IMR-90 (cell line): Measurements from ENCODE around the gene TENM3. TPM values are rescaled to one million over a fixed set of nuclear protein-coding genes. Genes with fewer than 3 reads are reported as not detected.
A peak's percentile ranks its signal among the peaks of the same experiment; 100 is the strongest.

ENCODE experiments used
- ATAC-seq: fragments of 200-7000 bp; cut with Tn5 transposase; 2 replicates; pipeline ENCODE4 v1.9.1; 2020; ENCODE audit warnings: low read depth, mild to moderate bottlenecking, moderate library complexity
- BruUV-seq: library from RNA; stranded (reverse); fragments of 400-500 nt; replicated peaks from 2 replicates; lab custom pipeline; 2021; lab: Mats Ljungman, UMichigan
- CTCF ChIA-PET: fragments of 300-600 bp; formaldehyde crosslinking; extraction: SDS; loops from one replicate; lab custom pipeline; 2021; ENCODE audit warnings: antibody characterized with exemption; lab: Yijun Ruan, JAX
- POLR2A ChIA-PET: fragments of 300-600 bp; sonication (Branson Sonifier 250); formaldehyde crosslinking; loops from one replicate; lab custom pipeline; 2022; ENCODE audit warnings: antibody characterized with exemption; ENCODE audit not compliant: unreplicated experiment; lab: Charles Lee
- DNase-seq: peaks from one replicate; pipeline ENCODE4 v3.0.0; 2013
- H2AFZ ChIP-seq: replicated peaks from 2 replicates; pipeline ENCODE3; 2013; ENCODE audit warnings: low read length, mild to moderate bottlenecking; ENCODE audit not compliant: poor library complexity
- H2AK5ac ChIP-seq: 2 replicates; pipeline ENCODE4 v1.6.1; 2013; ENCODE audit warnings: low read depth, low read length, inconsistent platforms
- H2AK9ac ChIP-seq: replicated peaks from 2 replicates; pipeline ENCODE3; 2013; ENCODE audit warnings: mild to moderate bottlenecking, low read depth, low read length, moderate library complexity; ENCODE audit not compliant: poor library complexity
- H2BK120ac ChIP-seq: 2 replicates; pipeline ENCODE4 v1.6.1; 2013; ENCODE audit warnings: low read depth, low read length, inconsistent platforms
- H2BK15ac ChIP-seq: 3 replicates; pipeline ENCODE4 v1.6.1; 2013; ENCODE audit warnings: low read depth, low read length, inconsistent platforms
- H2BK20ac ChIP-seq: 2 replicates; pipeline ENCODE4 v1.6.1; 2013; ENCODE audit warnings: low read depth, mild to moderate bottlenecking, inconsistent platforms, low read length, moderate library complexity
- H2BK5ac ChIP-seq: 2 replicates; pipeline ENCODE4 v1.6.1; 2013; ENCODE audit warnings: mild to moderate bottlenecking, low read depth, low read length, inconsistent platforms; ENCODE audit not compliant: poor library complexity, severe bottlenecking
- H3K14ac ChIP-seq: replicated peaks from 2 replicates; pipeline ENCODE4 v1.6.1; 2013; ENCODE audit warnings: low read depth, low read length, inconsistent platforms
- H3K18ac ChIP-seq: 2 replicates; pipeline ENCODE4 v1.6.1; 2013; ENCODE audit warnings: low read depth, low read length, control low read depth
- H3K23ac ChIP-seq: 2 replicates; pipeline ENCODE4 v1.6.1; 2013; ENCODE audit warnings: low read depth, low read length, inconsistent platforms
- H3K27ac ChIP-seq: 2 replicates; pipeline ENCODE4 v1.5.1; 2013; ENCODE audit warnings: mild to moderate bottlenecking, control low read depth, low read length; ENCODE audit not compliant: insufficient read depth
- H3K27me3 ChIP-seq: 2 replicates; pipeline ENCODE4 v1.6.1; 2013; ENCODE audit warnings: low read length; ENCODE audit not compliant: control insufficient read depth, insufficient read depth
- H3K36me3 ChIP-seq: 2 replicates; pipeline ENCODE4 v1.6.1; 2013; ENCODE audit warnings: low read length, mixed read lengths; ENCODE audit not compliant: control insufficient read depth, insufficient read depth
- H3K4ac ChIP-seq: 2 replicates; pipeline ENCODE4 v1.6.1; 2013; ENCODE audit warnings: low read depth, low read length, inconsistent platforms
- H3K4me1 ChIP-seq: 2 replicates; pipeline ENCODE4 v1.6.1; 2013; ENCODE audit warnings: low read length, mixed read lengths; ENCODE audit not compliant: control insufficient read depth, insufficient read depth
- H3K4me2 ChIP-seq: 2 replicates; pipeline ENCODE4 v1.6.1; 2013; ENCODE audit warnings: low read depth, mild to moderate bottlenecking, control low read depth, low read length, moderate library complexity
- H3K4me3 ChIP-seq: 2 replicates; pipeline ENCODE4 v1.5.1; 2013; ENCODE audit warnings: low read depth, mild to moderate bottlenecking, control low read depth, low read length, moderate library complexity; ENCODE audit not compliant: insufficient read depth
- H3K56ac ChIP-seq: 2 replicates; pipeline ENCODE4 v1.6.1; 2013; ENCODE audit warnings: low read length, inconsistent platforms; ENCODE audit not compliant: insufficient read depth; ENCODE audit errors: extremely low read depth
- H3K79me1 ChIP-seq, 2 experiments: 2 replicates each; pipeline ENCODE4 v1.6.1; 2013; ENCODE audit warnings: low read length in 2 of 2, inconsistent platforms in 1 of 2, low read depth in 1 of 2
- H3K9ac ChIP-seq: 2 replicates; pipeline ENCODE4 v1.6.1; 2013; ENCODE audit warnings: low read depth, low read length, control low read depth
- H3K9me1 ChIP-seq: 2 replicates; pipeline ENCODE4 v1.6.1; 2013; ENCODE audit warnings: low read length, inconsistent platforms; ENCODE audit not compliant: insufficient read depth
- H3K9me3 ChIP-seq: 2 replicates; pipeline ENCODE4 v1.6.1; 2013; ENCODE audit warnings: low read length; ENCODE audit not compliant: control insufficient read depth, insufficient read depth
- H4K20me1 ChIP-seq: 2 replicates; pipeline ENCODE4 v1.6.1; 2013; ENCODE audit warnings: low read length, inconsistent platforms; ENCODE audit not compliant: insufficient read depth
- H4K5ac ChIP-seq: 2 replicates; pipeline ENCODE4 v1.6.1; 2013; ENCODE audit warnings: mild to moderate bottlenecking, low read depth, low read length, control low read depth
- H4K8ac ChIP-seq, 2 experiments: 2 replicates each; pipeline ENCODE4 v1.6.1; 2013; ENCODE audit warnings: low read depth in 2 of 2, low read length in 2 of 2, control low read depth in 1 of 2, inconsistent platforms in 1 of 2
- H4K91ac ChIP-seq: 2 replicates; pipeline ENCODE4 v1.6.1; 2013; ENCODE audit warnings: low read depth, low read length, inconsistent platforms; ENCODE audit not compliant: insufficient read depth
- BHLHE40 ChIP-seq: fragments of 150-350 bp; IDR thresholded peaks from 2 replicates; pipeline ENCODE4 v1.6.1; 2016; ENCODE audit warnings: mild to moderate bottlenecking, low read depth, low read length
- CEBPB ChIP-seq: IDR thresholded peaks from 2 replicates; pipeline ENCODE4 v1.6.1; 2012; ENCODE audit warnings: low read depth, low read length, improper control_type of control experiment
- CHD1 ChIP-seq: IDR thresholded peaks from 2 replicates; pipeline ENCODE4 v1.6.1; 2012; ENCODE audit warnings: low read depth, low read length, improper control_type of control experiment
- CTCF ChIP-seq: conservative IDR thresholded peaks from 2 replicates; pipeline ENCODE4 v1.5.1; 2012; ENCODE audit warnings: mild to moderate bottlenecking, low read depth, low read length, improper control_type of control experiment
- ELK1 ChIP-seq: fragments of 150-350 bp; IDR thresholded peaks from 2 replicates; pipeline ENCODE4 v1.6.1; 2016; ENCODE audit warnings: low read depth, mild to moderate bottlenecking, low read length, moderate library complexity, borderline replicate concordance
- FOS ChIP-seq: fragments of 150-350 bp; IDR thresholded peaks from 2 replicates; pipeline ENCODE4 v1.6.1; 2016; ENCODE audit warnings: low read depth, low read length
- MAFK ChIP-seq: IDR thresholded peaks from 2 replicates; pipeline ENCODE4 v1.6.1; 2012; ENCODE audit warnings: low read depth, low read length, improper control_type of control experiment
- MAZ ChIP-seq: IDR thresholded peaks from 2 replicates; pipeline ENCODE4 v1.6.1; 2012; ENCODE audit warnings: low read depth, mild to moderate bottlenecking, low read length, improper control_type of control experiment, moderate library complexity, borderline replicate concordance
- MXI1 ChIP-seq: IDR thresholded peaks from 2 replicates; pipeline ENCODE4 v1.6.1; 2012; ENCODE audit warnings: low read depth, mild to moderate bottlenecking, low read length, moderate library complexity, borderline replicate concordance
- NFE2L2 ChIP-seq: fragments of 150-350 bp; IDR thresholded peaks from 2 replicates; pipeline ENCODE4 v1.6.1; 2016; ENCODE audit warnings: low read depth, mild to moderate bottlenecking, low read length
- POLR2A ChIP-seq: IDR thresholded peaks from 2 replicates; pipeline ENCODE4 v1.6.1; 2012; ENCODE audit warnings: mild to moderate bottlenecking, low read depth, low read length
- RAD21 ChIP-seq: IDR thresholded peaks from 2 replicates; pipeline ENCODE4 v1.6.1; 2012; ENCODE audit warnings: low read length, improper control_type of control experiment
- RCOR1 ChIP-seq: IDR thresholded peaks from 2 replicates; pipeline ENCODE4 v1.6.1; 2012; ENCODE audit warnings: mild to moderate bottlenecking, low read length, improper control_type of control experiment; ENCODE audit not compliant: insufficient replicate concordance
- RFX5 ChIP-seq: IDR thresholded peaks from 2 replicates; pipeline ENCODE4 v1.8.0; 2012; ENCODE audit warnings: low read depth, mild to moderate bottlenecking, low read length, moderate library complexity
- SMC3 ChIP-seq: fragments of 150-350 bp; IDR thresholded peaks from 2 replicates; pipeline ENCODE4 v1.6.1; 2016; ENCODE audit warnings: low read depth, mild to moderate bottlenecking, antibody characterized with exemption, low read length, moderate library complexity
- WGBS, 2 experiments: methylation state at CpG; one replicate each; pipeline versions ENCODE4 v1.1.5 to v1.1.7; 2013; ENCODE audit warnings: missing lambda C conversion rate in 2 of 2; ENCODE audit not compliant: insufficient read length in 1 of 2; ENCODE audit errors: extremely low coverage in 2 of 2; 5-methylcytosine and 5-hydroxymethylcytosine counted together
- dilution Hi-C: fragments of 300-500 bp; cut with HindIII; formaldehyde crosslinking; loops from one replicate; pipeline ENCODE4 v1.14.3; 2018; ENCODE audit warnings: low sequenced_read_pairs; ENCODE audit not compliant: unreplicated experiment
- in situ Hi-C: fragments of 300-500 bp; cut with MboI; formaldehyde crosslinking; loops from 3 replicates; pipeline ENCODE4 v1.14.3; 2019; ENCODE audit warnings: low sequenced_read_pairs, inconsistent platforms, mixed read lengths
- intact Hi-C: fragments of 100-400 bp; cut with micrococcal nuclease; formaldehyde crosslinking; loops from 2 replicates; pipeline ENCODE4 v1.10.0; 2022
- polyA plus RNA-seq, 3 experiments: library from polyadenylated mRNA; depleted of rRNA; stranded (reverse); fragments of >200 nt; gene quantifications; 2 replicates each; pipeline ENCODE4 v1.2.3, GENCODE V29; 2012; ENCODE audit warnings: low replicate concordance in 1 of 3
- total RNA-seq: library from RNA; depleted of rRNA; stranded (reverse); fragments of >200 nt; gene quantifications from 2 replicates; pipeline ENCODE4 v1.2.3, GENCODE V29; 2012
- TF ChIP-seq, protein P1 (sequence below): fragments of 150-350 bp; IDR thresholded peaks from 2 replicates; pipeline ENCODE4 v1.6.1; 2017; ENCODE audit warnings: mild to moderate bottlenecking, antibody characterized with exemption, low read length, low read depth

TENM3 gene
- total and polyA plus RNA-seq, 2 of the 4 experiments (the other 2 are of a cell fraction): 29.9 to 173 TPM

DNA sequence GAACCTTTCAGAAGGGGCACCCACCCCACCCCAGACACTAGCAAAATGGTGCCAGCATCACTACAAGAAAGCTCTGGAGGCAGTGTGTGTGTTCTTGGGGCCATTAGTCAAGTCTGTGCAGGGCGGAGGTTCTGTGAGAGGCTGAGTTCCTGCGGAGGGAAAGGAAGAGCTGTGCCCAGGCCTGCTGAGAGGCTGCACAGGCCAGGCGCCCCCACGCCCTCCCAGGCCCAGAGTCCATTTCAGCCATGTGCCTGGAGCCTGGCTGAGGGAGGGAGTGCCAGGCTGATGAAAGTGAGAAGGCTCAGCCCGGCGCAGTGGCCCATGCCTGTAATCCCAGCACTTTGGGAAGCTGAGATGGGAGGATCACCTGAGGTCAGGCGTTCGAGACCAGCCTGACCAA, 584.0 kb downstream of the TENM3 start:
- ChIA-PET CTCF (interaction anchor here (0.7 kb wide), 1 partner anchor 16 kb away, joined by 5 read pairs; no protein-coding TSS in a partner anchor), POLR2A (no interaction called here)
- no peak for ATAC-seq
- Histone ChIP-seq H3K27ac (no peak overlapping the region), H3K9me1 (no peaks in the 10 kb centered on the region), H2BK120ac (no peak overlapping the region), H4K20me1 (no peaks in the 10 kb centered on the region), H2BK15ac (no peak overlapping the region), H2BK5ac (no peak overlapping the region), H3K4me3 (no peak overlapping the region), H3K36me3 (no peaks in the 10 kb centered on the region), H4K8ac (no peak overlapping the region), H3K14ac (no peak overlapping the region), H3K4me1 (no peaks in the 10 kb centered on the region), H3K23ac (no peak overlapping the region), H3K9me3 (no peaks in the 10 kb centered on the region), H3K4me2 (no peak overlapping the region), H4K5ac (no peak overlapping the region), H2AFZ (peak overlapping the region; percentile 32), H3K56ac (no peak overlapping the region), H3K4ac (no peak overlapping the region), H3K27me3 (peaks cover 4% of the 10 kb centered on the region), H3K9ac (no peak overlapping the region), H3K18ac (no peak overlapping the region), H3K79me1 (no peaks in the 10 kb centered on the region), H2AK5ac (no peak overlapping the region), H4K91ac (no peak overlapping the region), H2BK20ac (no peak overlapping the region), H2AK9ac (no peak overlapping the region)
- dilution Hi-C loops (no loop called here), in situ Hi-C loops (no loop called here), intact Hi-C loops (no loop called here)
- TF ChIP-seq CHD1 (no peak), MAFK (no peak), MAZ (no peak), NFE2L2 (no peak), CTCF (no peak), RAD21 (no peak), SMC3 (no peak), ELK1 (no peak), POLR2A (no peak), MXI1 (no peak), RFX5 (no peak), BHLHE40 (no peak), RCOR1 (no peak), CEBPB (no peak), FOS (no peak)
- TF ChIP-seq, protein P1, sequence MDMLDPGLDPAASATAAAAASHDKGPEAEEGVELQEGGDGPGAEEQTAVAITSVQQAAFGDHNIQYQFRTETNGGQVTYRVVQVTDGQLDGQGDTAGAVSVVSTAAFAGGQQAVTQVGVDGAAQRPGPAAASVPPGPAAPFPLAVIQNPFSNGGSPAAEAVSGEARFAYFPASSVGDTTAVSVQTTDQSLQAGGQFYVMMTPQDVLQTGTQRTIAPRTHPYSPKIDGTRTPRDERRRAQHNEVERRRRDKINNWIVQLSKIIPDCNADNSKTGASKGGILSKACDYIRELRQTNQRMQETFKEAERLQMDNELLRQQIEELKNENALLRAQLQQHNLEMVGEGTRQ: no peak
- no TSS peak for BruUV-seq
- no CpG with 5 or more reads among the region's 8 CpGs for WGBS, 2 experiments
- no peak for DNase-seq
